ENCODE measurements around the gene TEF.

Gene TEF

DNA sequence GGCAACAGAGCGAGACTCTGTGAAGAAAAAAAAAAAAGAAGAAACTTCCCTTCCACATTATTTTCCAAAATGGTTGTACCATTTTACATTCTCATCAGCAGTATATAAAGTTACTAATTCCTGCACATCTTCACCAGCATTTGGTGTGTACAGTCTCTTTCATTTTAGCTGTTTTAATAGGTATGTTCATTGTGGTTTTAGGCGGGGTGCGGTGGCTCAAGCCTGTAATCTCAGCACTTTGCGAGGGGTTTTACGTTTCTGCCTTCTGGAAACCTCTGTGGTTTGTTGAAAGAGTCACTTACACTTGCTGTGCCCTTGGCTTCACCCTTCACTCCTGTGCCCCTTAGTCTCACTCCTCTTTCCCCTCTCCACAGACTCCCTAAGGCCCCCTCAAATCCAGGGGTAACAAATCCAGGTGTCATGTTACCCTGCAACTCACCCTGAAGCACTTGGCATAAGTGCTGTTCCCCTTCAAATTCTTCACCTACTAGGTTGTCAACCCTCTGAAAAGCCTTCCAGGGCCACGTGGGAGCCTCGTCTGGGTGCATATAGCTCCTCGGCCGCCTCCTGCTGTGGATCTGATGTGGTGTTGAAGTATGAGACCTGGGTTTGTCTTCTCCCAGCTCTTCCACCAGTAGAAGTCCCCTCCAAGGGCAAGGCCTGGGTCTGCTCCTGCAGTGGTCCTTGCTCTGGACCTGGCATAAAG, 44.1 kb downstream of the TEF start:
- H3K27ac ChIP-seq (ENCODE audit: low read length): peak overlapping the region; percentile 60; the same call in 1 of the 2 replicates
- TF ChIP-seq EZH2phosphoT487 (IDR thresholded peaks at IDR 0.05; ENCODE audit: low read length) (no peak), EZH2 (optimal IDR thresholded peaks at IDR 0.05; ENCODE audit: low read depth, low read length) (no peak)
- TF ChIP-seq, protein P1, sequence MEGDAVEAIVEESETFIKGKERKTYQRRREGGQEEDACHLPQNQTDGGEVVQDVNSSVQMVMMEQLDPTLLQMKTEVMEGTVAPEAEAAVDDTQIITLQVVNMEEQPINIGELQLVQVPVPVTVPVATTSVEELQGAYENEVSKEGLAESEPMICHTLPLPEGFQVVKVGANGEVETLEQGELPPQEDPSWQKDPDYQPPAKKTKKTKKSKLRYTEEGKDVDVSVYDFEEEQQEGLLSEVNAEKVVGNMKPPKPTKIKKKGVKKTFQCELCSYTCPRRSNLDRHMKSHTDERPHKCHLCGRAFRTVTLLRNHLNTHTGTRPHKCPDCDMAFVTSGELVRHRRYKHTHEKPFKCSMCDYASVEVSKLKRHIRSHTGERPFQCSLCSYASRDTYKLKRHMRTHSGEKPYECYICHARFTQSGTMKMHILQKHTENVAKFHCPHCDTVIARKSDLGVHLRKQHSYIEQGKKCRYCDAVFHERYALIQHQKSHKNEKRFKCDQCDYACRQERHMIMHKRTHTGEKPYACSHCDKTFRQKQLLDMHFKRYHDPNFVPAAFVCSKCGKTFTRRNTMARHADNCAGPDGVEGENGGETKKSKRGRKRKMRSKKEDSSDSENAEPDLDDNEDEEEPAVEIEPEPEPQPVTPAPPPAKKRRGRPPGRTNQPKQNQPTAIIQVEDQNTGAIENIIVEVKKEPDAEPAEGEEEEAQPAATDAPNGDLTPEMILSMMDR (IDR thresholded peaks at IDR 0.05; ENCODE audit: low read length): no peak
- H3K4me1 ChIP-seq (ENCODE audit: low read length): peaks cover 12% of the 10 kb centered on the region
- no peaks in the 10 kb centered on the region for H3K27me3 ChIP-seq (replicated peaks; ENCODE audit: insufficient read depth, low read length)
- no peaks in the 10 kb centered on the region for H3K79me2 ChIP-seq (ENCODE audit: low read length)
- H3K9me3 ChIP-seq (replicated peaks; ENCODE audit: insufficient read depth, low read length): no peaks in the 10 kb centered on the region
- H3K4me3 ChIP-seq (ENCODE audit: low read length): no peak overlapping the region
- no peaks in the 10 kb centered on the region for H4K20me1 ChIP-seq (ENCODE audit: insufficient read depth, low read length)
- H3F3A ChIP-seq (ENCODE audit: insufficient read depth, low read length): peaks cover 8% of the 10 kb centered on the region
- no peak overlapping the region for H2AFZ ChIP-seq (ENCODE audit: low read length)
- H3K9me2 ChIP-seq (replicated peaks; ENCODE audit: insufficient read depth, low read length): no peaks in the 10 kb centered on the region
- no peaks in the 10 kb centered on the region for H3K36me3 ChIP-seq (replicated peaks; ENCODE audit: insufficient read depth, low read length)
- H3K4me2 ChIP-seq (ENCODE audit: low read depth, low read length): peak overlapping the region; percentile 14; the same call in 1 of the 2 replicates
- DNase-seq: peak; percentile 87
- H3K9ac ChIP-seq (ENCODE audit: low read length): no peak overlapping the region; the same call in 1 of the 2 replicates

DNA sequence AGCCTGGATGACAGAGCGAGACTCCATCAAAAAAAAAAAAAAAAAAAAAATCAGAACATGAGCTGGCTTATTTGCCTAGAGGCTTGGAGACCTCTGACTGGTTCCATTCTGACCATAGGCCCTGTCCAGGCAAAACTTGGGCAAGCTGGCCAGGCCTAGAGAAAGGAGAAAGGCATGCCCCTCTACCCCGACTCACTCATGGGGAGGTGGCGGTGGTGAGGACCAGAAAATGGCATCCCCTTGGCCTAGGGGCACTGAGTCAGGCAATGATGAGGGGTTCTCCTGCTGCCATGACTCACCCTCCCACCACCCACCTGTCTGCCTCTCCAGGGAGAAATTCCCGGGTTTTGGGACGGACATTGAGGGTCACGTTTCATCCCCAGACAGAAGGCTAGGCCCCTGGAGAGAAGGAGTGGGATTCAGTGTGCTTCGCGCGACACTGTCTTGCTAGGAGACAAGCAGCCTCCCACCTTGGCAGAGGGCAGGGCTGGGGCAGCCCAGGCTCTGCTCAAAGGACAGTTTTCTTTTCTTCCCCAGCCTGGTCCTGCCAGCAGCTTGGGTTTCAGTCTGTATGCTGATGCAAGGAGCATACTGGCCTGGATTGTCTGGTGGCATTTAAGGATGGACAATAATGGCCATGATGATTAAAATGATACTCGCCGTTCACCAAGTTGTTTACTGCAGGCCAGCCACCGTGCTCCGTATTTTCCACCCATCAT, 47.6 kb downstream of the TEF start:
- no peak for DNase-seq
- H3K36me3 ChIP-seq (replicated peaks; ENCODE audit: insufficient read depth, low read length): no peaks in the 10 kb centered on the region

DNA sequence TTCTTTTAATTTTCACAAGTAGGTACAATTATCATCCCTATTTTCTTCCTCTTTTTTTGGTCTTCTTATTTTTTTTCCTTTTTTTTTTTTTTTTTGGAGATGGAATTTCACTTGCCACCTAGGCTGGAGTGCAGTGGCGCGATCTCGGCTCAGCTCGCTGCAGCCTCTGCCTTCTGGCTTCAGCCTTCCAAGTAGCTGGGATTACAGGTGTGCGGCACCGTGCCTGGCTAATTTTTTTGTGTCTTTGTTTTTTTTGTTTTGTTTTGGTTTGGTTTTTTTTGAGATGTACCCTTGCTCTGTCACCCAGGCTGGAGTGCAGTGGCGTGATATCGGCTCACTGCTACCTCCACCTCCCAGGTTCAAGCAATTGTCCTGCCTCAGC, 48.2 kb downstream of the TEF start:
- H3K27ac ChIP-seq (ENCODE audit: low read length): no peak overlapping the region
- no peak overlapping the region for H3K9ac ChIP-seq (ENCODE audit: low read length)
- DNase-seq: no peak
- no peaks in the 10 kb centered on the region for H3K9me2 ChIP-seq (replicated peaks; ENCODE audit: insufficient read depth, low read length)
- H2AFZ ChIP-seq (ENCODE audit: low read length): no peak overlapping the region
- peaks cover 9% of the 10 kb centered on the region for H3K4me1 ChIP-seq (ENCODE audit: low read length)
- no peak overlapping the region for H3K4me3 ChIP-seq (ENCODE audit: low read length)
- H3K79me2 ChIP-seq (ENCODE audit: low read length): peaks cover 4% of the 10 kb centered on the region
- H3K4me2 ChIP-seq (ENCODE audit: low read depth, low read length): no peak overlapping the region
- no peaks in the 10 kb centered on the region for H4K20me1 ChIP-seq (ENCODE audit: insufficient read depth, low read length)
- H3K36me3 ChIP-seq (replicated peaks; ENCODE audit: insufficient read depth, low read length): no peaks in the 10 kb centered on the region
- no peaks in the 10 kb centered on the region for H3K27me3 ChIP-seq (replicated peaks; ENCODE audit: insufficient read depth, low read length)
- no peaks in the 10 kb centered on the region for H3K9me3 ChIP-seq (replicated peaks; ENCODE audit: insufficient read depth, low read length)
- peaks cover 8% of the 10 kb centered on the region for H3F3A ChIP-seq (ENCODE audit: insufficient read depth, low read length)
- TF ChIP-seq, protein P1 (IDR thresholded peaks at IDR 0.05; ENCODE audit: low read length): no peak
- TF ChIP-seq EZH2 (optimal IDR thresholded peaks at IDR 0.05; ENCODE audit: low read depth, low read length): no peak

More for the DNA sequence above, 47.6 kb downstream of the TEF start:
- Histone ChIP-seq H3K4me3 (ENCODE audit: low read length) (no peak overlapping the region), H3K9ac (ENCODE audit: low read length) (no peak overlapping the region), H3K4me1 (ENCODE audit: low read length) (peaks cover 9% of the 10 kb centered on the region), H3K9me3 (replicated peaks; ENCODE audit: insufficient read depth, low read length) (no peaks in the 10 kb centered on the region), H3K27ac (ENCODE audit: low read length) (no peak overlapping the region), H3K79me2 (ENCODE audit: low read length) (no peaks in the 10 kb centered on the region), H2AFZ (ENCODE audit: low read length) (no peak overlapping the region), H3K4me2 (ENCODE audit: low read depth, low read length) (no peak overlapping the region), H3F3A (ENCODE audit: insufficient read depth, low read length) (peaks cover 8% of the 10 kb centered on the region), H4K20me1 (ENCODE audit: insufficient read depth, low read length) (no peaks in the 10 kb centered on the region), H3K27me3 (replicated peaks; ENCODE audit: insufficient read depth, low read length) (no peaks in the 10 kb centered on the region), H3K9me2 (replicated peaks; ENCODE audit: insufficient read depth, low read length) (no peaks in the 10 kb centered on the region)
- no peak for TF ChIP-seq EZH2phosphoT487 (IDR thresholded peaks at IDR 0.05; ENCODE audit: low read length)
- TF ChIP-seq EZH2 (optimal IDR thresholded peaks at IDR 0.05; ENCODE audit: low read depth, low read length): no peak
- TF ChIP-seq, protein P1 (IDR thresholded peaks at IDR 0.05; ENCODE audit: low read length): no peak

Data from MM.1S (cell line).